Parathyroid adenoma (tissue), 2 donors: ENCODE results near the gene NRBP1.

ENCODE experiments used
- H2AFZ ChIP-seq: fragments of 300-600 bp; sonication (generic); one replicate; pipeline ENCODE4 v1.7.0; 2017; ENCODE audit warnings: antibody characterized with exemption, mild to moderate bottlenecking
- H3K27ac ChIP-seq: fragments of 300-600 bp; sonication (generic); one replicate; pipeline ENCODE4 v1.7.0; 2017
- H3K27me3 ChIP-seq: fragments of 300-600 bp; sonication (generic); one replicate; pipeline ENCODE4 v1.7.0; 2017; ENCODE audit warnings: low read length; ENCODE audit not compliant: control insufficient read depth, insufficient read depth
- H3K36me3 ChIP-seq: fragments of 300-600 bp; sonication (generic); one replicate; pipeline ENCODE4 v1.7.0; 2017; ENCODE audit warnings: low read length; ENCODE audit not compliant: control insufficient read depth, insufficient read depth
- H3K4me1 ChIP-seq: fragments of 300-600 bp; sonication (generic); one replicate; pipeline ENCODE4 v1.7.0; 2017; ENCODE audit warnings: control low read depth
- H3K4me2 ChIP-seq: fragments of 300-600 bp; sonication (generic); one replicate; pipeline ENCODE4 v1.7.0; 2017; ENCODE audit warnings: low read length
- H3K4me3 ChIP-seq: fragments of 300-600 bp; sonication (generic); one replicate; pipeline ENCODE4 v1.7.0; 2017; ENCODE audit warnings: low read depth, low read length
- H3K79me2 ChIP-seq: fragments of 300-600 bp; sonication (generic); one replicate; pipeline ENCODE4 v1.7.0; 2017; ENCODE audit warnings: control low read depth
- H3K9ac ChIP-seq: fragments of 300-600 bp; sonication (generic); one replicate; pipeline ENCODE4 v1.7.0; 2017; ENCODE audit warnings: mild to moderate bottlenecking
- H3K9me3 ChIP-seq: fragments of 300-600 bp; sonication (generic); one replicate; pipeline ENCODE4 v1.7.0; 2017; ENCODE audit warnings: low read length; ENCODE audit not compliant: control insufficient read depth
- CTCF ChIP-seq: fragments of 300-600 bp; sonication (generic); IDR thresholded peaks from one replicate; pipeline ENCODE4 v1.7.0; 2017; ENCODE audit warnings: antibody characterized with exemption, mild to moderate bottlenecking
- donor health status: primary hyperparathyroidism.

Gene NRBP1

GRCh38 chr2:27409321-27410073, 18.9 kb upstream of the NRBP1 start, which contains the start of gene PPM1G:
Gene PPM1G, minus strand, starts transcription at chr2:27409591. Its CDS starts 169 bp downstream, at chr2:27409422.
- H3K36me3 ChIP-seq: no peaks in the 10 kb centered on the region
- H3K9me3 ChIP-seq: no peaks in the 10 kb centered on the region
- peak; percentile 6 for TF ChIP-seq CTCF

GRCh38 chr2:27412419-27413152, 15.8 kb upstream of the NRBP1 start:
- Histone ChIP-seq H3K27ac (no peak overlapping the region), H3K79me2 (peaks cover 2% of the 10 kb centered on the region), H3K36me3 (no peaks in the 10 kb centered on the region), H3K9me3 (no peaks in the 10 kb centered on the region), H2AFZ (no peak overlapping the region), H3K4me1 (no peaks in the 10 kb centered on the region), H3K9ac (no peak overlapping the region), H3K4me3 (no peak overlapping the region), H3K27me3 (no peaks in the 10 kb centered on the region), H3K4me2 (no peak overlapping the region)
- TF ChIP-seq CTCF: no peak

More at GRCh38 chr2:27409321-27410073, 18.9 kb upstream of the NRBP1 start, which contains the start of gene PPM1G:
- peak within 1 kb of the TSS; percentile 88 for H2AFZ ChIP-seq
- peak within 1 kb of the TSS; percentile 75 for H3K4me3 ChIP-seq
- no peaks in the 10 kb centered on the region for H3K27me3 ChIP-seq
- H3K9ac ChIP-seq: peak within 1 kb of the TSS; percentile 82
- peaks cover 25% of the 10 kb centered on the region for H3K79me2 ChIP-seq
- no peaks in the 10 kb centered on the region for H3K4me1 ChIP-seq
- H3K4me2 ChIP-seq: peak within 1 kb of the TSS; percentile 95
- H3K27ac ChIP-seq: peak within 1 kb of the TSS; percentile 60

- Histone ChIP-seq H2AFZ (no peak overlapping the region), H3K36me3 (no peaks in the 10 kb centered on the region), H3K79me2 (no peaks in the 10 kb centered on the region), H3K4me3 (no peak overlapping the region), H3K27ac (no peak overlapping the region), H3K4me2 (no peak overlapping the region), H3K9me3 (no peaks in the 10 kb centered on the region), H3K9ac (no peak overlapping the region), H3K27me3 (no peaks in the 10 kb centered on the region), H3K4me1 (no peaks in the 10 kb centered on the region)
- TF ChIP-seq CTCF: no peak
Measured at GRCh38 chr2:27416151-27416550, 12.3 kb upstream of the NRBP1 start.

DNA sequence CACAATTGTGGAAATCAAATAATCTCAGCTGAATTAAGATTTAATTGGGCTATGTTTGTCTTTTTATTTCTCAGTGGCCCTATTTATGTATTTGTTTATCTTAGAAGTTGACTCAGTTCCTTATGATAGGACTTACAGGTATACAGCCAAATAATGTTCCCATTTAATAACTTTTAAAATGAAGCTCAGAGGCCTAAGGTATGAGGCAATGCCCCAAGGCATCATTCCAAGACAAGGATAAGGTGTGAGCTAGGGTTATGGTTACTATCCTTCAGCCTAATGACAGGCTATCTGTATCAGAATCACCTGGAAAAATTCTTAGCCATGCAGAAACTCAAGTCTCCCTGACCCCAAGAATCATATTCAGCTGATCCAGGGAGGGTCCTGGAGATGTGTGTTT, 7.4 kb upstream of the NRBP1 start:
- no peak for TF ChIP-seq CTCF
- H3K9me3 ChIP-seq: no peaks in the 10 kb centered on the region
- no peaks in the 10 kb centered on the region for H3K27me3 ChIP-seq
- no peaks in the 10 kb centered on the region for H3K79me2 ChIP-seq
- H3K4me2 ChIP-seq: no peak overlapping the region
- H3K4me3 ChIP-seq: no peak overlapping the region
- no peaks in the 10 kb centered on the region for H3K4me1 ChIP-seq
- no peak overlapping the region for H2AFZ ChIP-seq
- H3K27ac ChIP-seq: no peak overlapping the region
- no peaks in the 10 kb centered on the region for H3K36me3 ChIP-seq
- H3K9ac ChIP-seq: no peak overlapping the region
